Common myeloid progenitor, CD34-positive (primary cell): ENCODE results near the gene SDC1.

Source experiments
- CTCF ChIA-PET: fragments of 350-600 bp; sonication (Branson Sonifier 250); formaldehyde crosslinking; loops from one replicate; lab custom pipeline; 2021; ENCODE audit warnings: antibody characterized with exemption; lab: Charles Lee
- POLR2A ChIA-PET: fragments of 350-600 bp; sonication (Branson Sonifier 250); formaldehyde crosslinking; loops from one replicate; lab custom pipeline; 2021; ENCODE audit warnings: antibody characterized with exemption; lab: Charles Lee
- DNase-seq, 3 donors: peaks; one replicate each; pipeline versions ENCODE4 v3.0.0 to v3.0.0-alpha.2; 2013
- H3K27ac ChIP-seq, 2 experiments: 1 replicate in 1 of 2; 2 replicates in 1 of 2; pipeline ENCODE4 v1.7.0; 2013; ENCODE audit warnings: inconsistent platforms in 2 of 2, low read length in 2 of 2, mild to moderate bottlenecking in 2 of 2, low read depth in 1 of 2, moderate library complexity in 1 of 2; ENCODE audit not compliant: severe bottlenecking in 2 of 2, insufficient read depth in 1 of 2, poor library complexity in 1 of 2
- H3K27me3 ChIP-seq, 5 experiments: replicated peaks in 2 of 5; 1 replicate in 3 of 5; 2 replicates in 2 of 5; pipeline versions ENCODE4 v1.6.1 to v1.7.0; 2013; ENCODE audit warnings: low read length in 4 of 5, mild to moderate bottlenecking in 2 of 5, moderate library complexity in 2 of 5, inconsistent platforms in 1 of 5; ENCODE audit not compliant: insufficient read depth in 5 of 5, control insufficient read depth in 4 of 5
- H3K36me3 ChIP-seq, 4 experiments: 1 replicate in 2 of 4; 2 replicates in 2 of 4; pipeline versions ENCODE4 v1.6.1 to v1.7.0; 2013; ENCODE audit warnings: low read length in 3 of 4, control low read depth in 1 of 4, mild to moderate bottlenecking in 1 of 4; ENCODE audit not compliant: control insufficient read depth in 4 of 4, insufficient read depth in 4 of 4
- H3K4me1 ChIP-seq, 4 experiments: 1 replicate in 3 of 4; 2 replicates in 1 of 4; pipeline versions ENCODE4 v1.6.1 to v1.7.1; 2013; ENCODE audit warnings: low read length in 3 of 4, mild to moderate bottlenecking in 3 of 4, control low read depth in 1 of 4, inconsistent platforms in 1 of 4, moderate library complexity in 1 of 4; ENCODE audit not compliant: control insufficient read depth in 4 of 4, insufficient read depth in 4 of 4; ENCODE audit errors: control extremely low read depth in 1 of 4
- H3K4me3 ChIP-seq, 7 experiments: 1 replicate in 4 of 7; 2 replicates in 3 of 7; pipeline versions ENCODE4 v1.5.1 to v1.7.0; 2013; ENCODE audit warnings: mild to moderate bottlenecking in 7 of 7, low read length in 6 of 7, moderate library complexity in 6 of 7, inconsistent platforms in 2 of 7, low read depth in 2 of 7, control low read depth in 1 of 7; ENCODE audit not compliant: insufficient read depth in 4 of 7, control insufficient read depth in 1 of 7; ENCODE audit errors: extremely low read depth in 1 of 7
- H3K9me3 ChIP-seq, 5 experiments: 1 replicate in 4 of 5; 2 replicates in 1 of 5; pipeline versions ENCODE4 v1.6.1 to v1.7.1; 2013; ENCODE audit warnings: low read length in 4 of 5, mild to moderate bottlenecking in 2 of 5, inconsistent platforms in 1 of 5, low read depth in 1 of 5, moderate library complexity in 1 of 5; ENCODE audit not compliant: control insufficient read depth in 4 of 5, insufficient read depth in 2 of 5; ENCODE audit errors: control extremely low read depth in 1 of 5
- WGBS: methylation state at CpG from one replicate; pipeline ENCODE4 v1.1.5; 2013; ENCODE audit not compliant: insufficient coverage; 5-methylcytosine and 5-hydroxymethylcytosine counted together

Gene SDC1

DNA sequence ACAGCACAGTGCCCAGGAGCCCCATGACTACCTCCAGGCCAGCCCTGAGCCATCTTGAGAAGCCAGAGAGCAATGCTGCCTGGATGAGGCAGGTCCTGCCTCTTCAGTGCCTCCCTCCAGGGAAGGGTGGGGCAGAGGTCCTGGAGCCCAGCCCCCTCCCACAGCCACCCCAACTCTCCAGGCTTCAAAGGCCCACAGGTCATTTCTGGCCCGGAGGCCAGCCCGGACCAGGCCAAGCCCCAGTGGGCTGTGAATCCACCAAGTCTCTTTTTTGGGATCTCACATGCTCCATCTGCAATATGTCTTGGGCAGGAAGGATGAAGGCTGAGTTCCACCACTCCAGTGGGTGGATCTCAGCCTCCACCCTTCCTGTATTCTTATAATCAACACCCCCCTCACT, 36.7 kb downstream of the SDC1 start:
- Histone ChIP-seq H3K4me3 (no peak overlapping the region), H3K36me3 (peaks cover 0 to 2% (median 0%) of the 10 kb centered on the region in 4 experiments), H3K27ac (no peak overlapping the region), H3K9me3 (no peaks in the 10 kb centered on the region), H3K27me3 (no peaks in the 10 kb centered on the region), H3K4me1 (peaks cover 0 to 26% (median 14%) of the 10 kb centered on the region in 4 experiments)
- ChIA-PET POLR2A (no interaction called here), CTCF (no interaction called here)
- 100% methylated on average over 2 of the region's 2 CpGs for WGBS
- DNase-seq, result no peak

DNA sequence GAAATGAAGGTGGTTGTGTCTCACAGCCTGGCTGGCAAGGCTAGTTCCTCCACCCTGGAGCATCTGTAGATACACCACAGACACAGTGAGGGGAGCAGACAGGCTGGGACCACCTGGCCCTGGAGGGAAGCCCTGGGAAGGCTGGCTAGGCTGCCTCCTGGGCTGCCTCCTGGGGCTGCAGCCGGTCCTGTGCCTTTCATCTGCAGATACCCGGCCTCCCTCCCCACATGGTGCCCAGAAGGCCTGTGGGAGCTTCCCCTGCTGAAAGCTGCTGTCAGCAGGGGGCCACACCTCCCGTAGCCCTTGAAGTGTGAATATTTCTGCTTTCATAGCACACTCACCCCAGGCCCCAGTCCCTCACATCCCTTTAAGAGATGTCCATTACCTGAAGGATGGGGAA, 37.6 kb downstream of the SDC1 start:
- no peak overlapping the region for H3K4me3 ChIP-seq
- H3K27ac ChIP-seq, result no peak overlapping the region
- ChIA-PET CTCF (no interaction called here), POLR2A (no interaction called here)
- peaks cover 0 to 2% (median 0%) of the 10 kb centered on the region in 4 experiments for H3K36me3 ChIP-seq
- no peaks in the 10 kb centered on the region for H3K27me3 ChIP-seq
- WGBS, result 83% methylated on average over 2 of the region's 3 CpGs
- no peaks in the 10 kb centered on the region for H3K9me3 ChIP-seq
- no peak for DNase-seq
- H3K4me1 ChIP-seq, result peaks cover 0 to 26% (median 14%) of the 10 kb centered on the region in 4 experiments

DNA sequence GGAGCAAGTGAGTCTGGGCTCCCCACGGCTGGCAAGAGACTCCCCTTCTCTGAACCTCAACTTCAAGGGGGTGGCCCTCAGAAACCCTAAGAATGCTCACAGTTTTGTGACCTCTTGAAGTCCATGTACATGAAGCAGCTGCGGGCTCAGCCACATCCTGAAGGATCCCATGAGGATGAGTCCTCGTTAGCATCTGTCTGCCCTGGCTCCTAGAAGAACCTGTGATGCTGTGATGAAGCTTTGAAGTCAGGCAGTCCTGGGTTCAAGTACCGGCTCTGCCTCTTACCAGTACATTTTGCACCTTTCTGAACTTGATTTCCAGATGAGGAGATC, 38.1 kb downstream of the SDC1 start:
- 89% methylated on average over 4 of the region's 4 CpGs for WGBS
- peaks cover 0 to 26% (median 14%) of the 10 kb centered on the region in 4 experiments for H3K4me1 ChIP-seq
- no peaks in the 10 kb centered on the region for H3K27me3 ChIP-seq
- peaks cover 0 to 2% (median 0%) of the 10 kb centered on the region in 4 experiments for H3K36me3 ChIP-seq
- H3K4me3 ChIP-seq, result no peak overlapping the region
- POLR2A ChIA-PET, result no interaction called here
- peak overlapping the region in 1 of 2 experiments; percentile 59 for H3K27ac ChIP-seq
- CTCF ChIA-PET, result no interaction called here
- H3K9me3 ChIP-seq, result no peaks in the 10 kb centered on the region
- no peak for DNase-seq

DNA sequence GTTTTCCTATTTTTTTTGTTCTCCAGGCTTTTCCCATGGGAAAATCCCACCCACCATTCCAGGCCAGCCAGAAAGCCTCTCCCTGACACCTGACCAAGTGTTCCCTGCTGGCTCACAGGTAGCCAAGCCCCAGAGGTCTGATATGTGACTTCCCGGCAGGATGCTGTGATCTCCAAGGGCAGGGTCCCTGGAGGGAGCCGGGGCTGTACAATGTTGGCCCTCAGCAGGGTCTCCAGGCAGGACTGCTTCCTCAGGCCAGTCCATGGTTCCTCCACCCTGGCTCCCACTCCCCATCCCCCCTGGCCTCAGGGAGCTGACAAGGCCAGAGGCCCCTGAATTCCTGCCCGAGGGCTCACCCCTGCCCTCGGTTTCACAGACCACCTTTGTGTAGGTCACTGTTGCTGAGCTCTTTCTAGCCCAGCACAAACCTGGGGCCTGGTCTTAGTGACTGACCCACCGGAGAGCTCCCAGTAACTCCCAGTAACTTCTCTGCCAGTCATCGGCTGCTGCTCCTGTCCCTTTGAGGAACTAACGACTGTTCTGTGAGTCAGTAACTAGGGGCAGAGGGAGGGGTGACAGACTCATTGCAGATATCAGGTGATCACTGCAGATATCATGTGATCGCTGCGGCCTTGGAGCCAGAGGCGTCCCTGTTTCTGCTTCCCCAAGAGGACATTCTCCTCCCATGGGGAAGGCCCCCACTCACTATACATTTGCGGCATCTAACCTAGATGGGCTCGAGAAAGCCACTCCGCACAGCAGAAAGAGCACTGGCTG, 38.7 kb downstream of the SDC1 start:
- peaks cover 0 to 2% (median 0%) of the 10 kb centered on the region in 4 experiments for H3K36me3 ChIP-seq
- no peaks in the 10 kb centered on the region for H3K27me3 ChIP-seq
- no peaks in the 10 kb centered on the region for H3K9me3 ChIP-seq
- peaks cover 0 to 26% (median 14%) of the 10 kb centered on the region in 4 experiments for H3K4me1 ChIP-seq
- ChIA-PET CTCF (interaction anchor here (0.7 to 1.7 kb wide), 3 partner anchors 16 to 296 kb away, joined by 3 to 4 read pairs (median 3); no protein-coding TSS in a partner anchor), POLR2A (interaction anchor here (0.5 to 0.7 kb wide), 2 partner anchors 30 to 162 kb away, joined by 3 read pairs; no protein-coding TSS in a partner anchor)
- WGBS, result 47% methylated on average over 11 of the region's 13 CpGs
- H3K27ac ChIP-seq, result peak overlapping the region in 1 of 2 experiments; percentile 59
- DNase-seq, result peak; percentile 54 to 88 (median 76)
- H3K4me3 ChIP-seq, result peak overlapping the region in 1 of 7 experiments; percentile 33

DNA sequence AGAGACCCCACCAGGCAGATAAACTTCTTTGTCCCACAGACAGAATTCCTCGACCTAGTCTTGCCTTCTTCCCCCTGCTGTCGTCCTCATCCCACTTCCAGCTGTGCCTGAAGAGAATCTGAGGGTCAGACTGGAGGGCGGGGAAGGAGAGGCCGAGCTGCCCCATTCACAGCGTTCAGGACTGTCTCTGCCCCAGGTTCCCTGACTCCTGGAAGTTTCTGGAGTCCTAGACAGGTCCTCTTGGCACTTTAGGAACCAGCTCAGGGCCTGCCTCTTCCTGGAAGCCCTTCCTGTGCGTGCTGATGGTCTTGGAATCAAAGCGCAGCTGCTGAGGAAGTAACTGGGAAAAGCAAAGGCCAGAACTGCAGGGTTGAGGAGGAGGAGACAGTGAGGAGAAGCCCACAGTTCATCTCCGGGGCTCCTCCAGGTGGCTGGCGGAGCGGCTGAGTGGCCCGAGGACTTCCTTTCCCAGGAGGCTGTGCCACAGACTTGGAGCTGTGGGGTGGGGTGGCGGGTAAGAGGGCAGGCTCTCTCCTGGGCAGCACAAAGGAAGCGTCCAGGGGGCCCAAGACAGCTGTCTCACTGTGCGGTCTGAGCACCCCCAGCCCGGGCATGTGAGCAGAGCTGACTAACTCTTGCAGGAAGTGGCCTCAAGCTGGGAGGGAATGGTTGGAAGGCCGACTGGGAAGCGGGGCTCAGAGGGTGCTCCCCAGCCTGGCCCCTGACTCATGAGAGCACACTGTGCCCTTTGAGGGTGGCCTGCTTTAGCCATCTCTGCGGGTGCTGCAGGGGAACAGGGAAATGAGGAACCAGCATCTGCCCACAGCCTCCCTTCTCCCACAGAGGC, 39.5 kb downstream of the SDC1 start:
- Histone ChIP-seq H3K9me3 (no peaks in the 10 kb centered on the region), H3K4me1 (peaks cover 0 to 26% (median 14%) of the 10 kb centered on the region in 4 experiments), H3K27ac (no peak overlapping the region), H3K27me3 (no peaks in the 10 kb centered on the region), H3K4me3 (no peak overlapping the region), H3K36me3 (peaks cover 0 to 2% (median 0%) of the 10 kb centered on the region in 4 experiments)
- DNase-seq, result peak in 2 of 3 donors; percentile 27 to 44
- ChIA-PET POLR2A (interaction anchor here (0.5 to 0.7 kb wide), 2 partner anchors 29 to 161 kb away, joined by 3 read pairs; no protein-coding TSS in a partner anchor), CTCF (interaction anchor here (0.7 to 1.7 kb wide), 3 partner anchors 17 to 296 kb away, joined by 3 to 4 read pairs (median 3); no protein-coding TSS in a partner anchor)
- 67% methylated on average over 13 of the region's 18 CpGs for WGBS

DNA sequence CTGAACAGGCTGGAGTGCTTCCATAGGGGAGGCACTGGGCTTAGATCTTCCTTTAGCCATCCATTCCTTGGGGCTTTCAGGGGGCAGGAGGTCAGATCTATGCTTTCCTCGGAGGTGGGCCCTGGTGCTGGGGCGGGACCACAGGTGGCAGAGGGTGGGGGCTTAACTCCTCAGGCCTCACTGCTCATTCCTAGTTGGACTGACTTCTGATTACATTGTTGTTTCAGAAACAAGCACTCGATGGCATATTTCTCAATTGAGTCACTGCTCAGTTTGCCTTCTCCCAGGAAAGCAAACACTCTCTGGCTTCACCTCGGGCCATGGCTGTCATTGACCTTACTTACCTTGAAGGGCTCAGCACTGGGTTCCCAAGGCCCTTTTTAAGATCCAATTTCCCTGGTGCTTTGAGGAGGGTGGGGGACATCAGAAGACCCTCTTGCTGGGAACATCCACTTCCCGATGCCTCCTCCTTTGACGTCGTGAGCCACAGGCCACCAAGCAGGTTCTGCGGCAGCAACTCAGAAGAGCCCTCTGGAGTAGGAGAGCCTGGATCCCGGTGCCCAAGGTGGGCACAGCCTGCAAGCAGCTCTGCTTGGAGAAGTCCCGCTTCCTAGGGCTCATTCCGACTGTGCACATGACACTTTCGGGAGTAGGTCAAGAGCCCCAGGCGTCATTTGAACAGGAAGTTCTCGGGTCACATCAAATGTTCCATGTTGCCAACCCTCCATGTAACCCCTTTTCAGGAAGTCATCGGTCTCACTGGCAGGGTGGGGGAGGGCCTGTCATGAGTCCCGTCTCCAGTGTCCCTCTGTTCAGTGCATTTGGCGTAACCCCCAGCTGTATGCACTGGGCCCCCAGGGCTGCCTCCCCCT, 40.6 kb downstream of the SDC1 start:
- Histone ChIP-seq H3K27ac (no peak overlapping the region), H3K9me3 (no peaks in the 10 kb centered on the region), H3K27me3 (no peaks in the 10 kb centered on the region), H3K36me3 (peaks cover 0 to 2% (median 0%) of the 10 kb centered on the region in 4 experiments), H3K4me3 (no peak overlapping the region), H3K4me1 (peaks cover 0 to 26% (median 14%) of the 10 kb centered on the region in 4 experiments)
- POLR2A ChIA-PET, result no interaction called here
- WGBS, result 79% methylated on average over 17 of the region's 17 CpGs
- CTCF ChIA-PET, result no interaction called here
- DNase-seq, result peak in 1 of 3 donors; percentile 15
